OCI-LY3 (cell line): ENCODE results near the gene ARHGAP15.

Source experiments
- H2AFZ ChIP-seq: fragments of 200-600, 300-600 bp; shearing (Covaris generic); 2 replicates; pipeline ENCODE4 v1.6.0; 2014; ENCODE audit warnings: antibody characterized with exemption, low read depth, low read length
- H3K27ac ChIP-seq: fragments of 200-600, 300-600 bp; sonication (generic); 2 replicates; pipeline ENCODE4 v1.5.1; 2014; ENCODE audit warnings: mild to moderate bottlenecking, low read length, moderate library complexity, mixed read lengths
- H3K27me3 ChIP-seq: fragments of 200-600, 300-600 bp; sonication (generic); 2 replicates; pipeline ENCODE4 v1.6.1; 2014; ENCODE audit warnings: low read depth, low read length, mixed read lengths
- H3K36me3 ChIP-seq: fragments of 200-600, 300-600 bp; sonication (generic); replicated peaks from 2 replicates; pipeline ENCODE3; 2014; ENCODE audit warnings: low read depth, low read length, mixed read lengths
- H3K4me1 ChIP-seq: fragments of 300-600, 200-600 bp; sonication (generic); 2 replicates; pipeline ENCODE4 v1.6.1; 2014; ENCODE audit warnings: low read length, mixed read lengths
- H3K4me2 ChIP-seq: fragments of 200-600, 300-600 bp; sonication (generic); 2 replicates; pipeline ENCODE4 v1.6.1; 2014; ENCODE audit warnings: low read length, mixed read lengths
- H3K4me3 ChIP-seq: fragments of 300-600, 200-600 bp; sonication (generic); 2 replicates; pipeline ENCODE4 v1.5.1; 2014; ENCODE audit warnings: antibody characterized with exemption, mild to moderate bottlenecking, low read length, moderate library complexity
- H3K79me2 ChIP-seq: fragments of 300-600, 200-600 bp; shearing (Covaris generic); 2 replicates; pipeline ENCODE4 v1.6.1; 2014; ENCODE audit warnings: mild to moderate bottlenecking, low read length, mixed read lengths
- H3K9ac ChIP-seq: fragments of 300-600, 200-600 bp; shearing (Covaris generic); 2 replicates; pipeline ENCODE4 v1.6.0; 2014; ENCODE audit warnings: mild to moderate bottlenecking, low read length, moderate library complexity
- H3K9me3 ChIP-seq: fragments of 200-600, 300-600 bp; shearing (Covaris generic); 2 replicates; pipeline ENCODE4 v1.6.1; 2014; ENCODE audit warnings: low read length, mixed read lengths; ENCODE audit not compliant: insufficient read depth
- H4K20me1 ChIP-seq: fragments of 200-600, 300-600 bp; sonication (generic); 2 replicates; pipeline ENCODE4 v1.6.1; 2016; ENCODE audit warnings: low read length, mixed read lengths; ENCODE audit not compliant: insufficient read depth
- EZH2phosphoT487 ChIP-seq: fragments of 200-600 bp; shearing (Covaris generic); IDR thresholded peaks from 2 replicates; pipeline ENCODE4 v1.6.1; 2018; ENCODE audit warnings: antibody characterized with exemption, mixed run types, low read depth
- TF ChIP-seq, protein P1 (sequence below): fragments of 200-600, 300-600 bp; sonication (generic); IDR thresholded peaks from 2 replicates; pipeline ENCODE4 v1.5.1; 2014; ENCODE audit warnings: antibody characterized with exemption, low read length, low read depth

The ARHGAP15 gene

DNA sequence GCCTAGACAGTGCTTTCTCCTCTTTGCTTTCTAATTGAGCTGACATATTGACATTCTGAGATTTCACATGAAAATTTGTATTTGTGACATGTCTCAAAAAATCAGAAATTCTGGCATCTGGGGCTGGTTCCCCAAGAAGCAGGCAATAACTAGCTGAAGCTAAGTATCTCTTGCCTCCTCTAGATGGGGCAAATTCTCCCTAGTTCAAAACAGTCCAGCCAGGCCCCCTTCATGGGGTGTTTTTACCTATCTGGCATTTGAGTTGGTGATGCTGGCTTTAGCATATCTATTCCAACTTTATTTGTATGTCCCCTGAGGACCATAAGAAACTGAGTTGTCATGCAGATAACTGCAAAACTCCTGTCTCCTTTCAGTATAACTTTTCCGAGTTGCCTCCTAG lies 39.9 kb downstream of the ARHGAP15 start:
- H3K4me3 ChIP-seq = no peak overlapping the region
- no peaks in the 10 kb centered on the region for H3K27me3 ChIP-seq
- no peak overlapping the region for H3K4me2 ChIP-seq
- no peak overlapping the region for H3K27ac ChIP-seq
- H4K20me1 ChIP-seq = peaks cover 14% of the 10 kb centered on the region; the same call in 1 of the 2 replicates
- no peaks in the 10 kb centered on the region for H3K9me3 ChIP-seq
- no peak overlapping the region for H2AFZ ChIP-seq
- no peaks in the 10 kb centered on the region for H3K4me1 ChIP-seq
- TF ChIP-seq EZH2phosphoT487 = no peak
- TF ChIP-seq, protein P1, sequence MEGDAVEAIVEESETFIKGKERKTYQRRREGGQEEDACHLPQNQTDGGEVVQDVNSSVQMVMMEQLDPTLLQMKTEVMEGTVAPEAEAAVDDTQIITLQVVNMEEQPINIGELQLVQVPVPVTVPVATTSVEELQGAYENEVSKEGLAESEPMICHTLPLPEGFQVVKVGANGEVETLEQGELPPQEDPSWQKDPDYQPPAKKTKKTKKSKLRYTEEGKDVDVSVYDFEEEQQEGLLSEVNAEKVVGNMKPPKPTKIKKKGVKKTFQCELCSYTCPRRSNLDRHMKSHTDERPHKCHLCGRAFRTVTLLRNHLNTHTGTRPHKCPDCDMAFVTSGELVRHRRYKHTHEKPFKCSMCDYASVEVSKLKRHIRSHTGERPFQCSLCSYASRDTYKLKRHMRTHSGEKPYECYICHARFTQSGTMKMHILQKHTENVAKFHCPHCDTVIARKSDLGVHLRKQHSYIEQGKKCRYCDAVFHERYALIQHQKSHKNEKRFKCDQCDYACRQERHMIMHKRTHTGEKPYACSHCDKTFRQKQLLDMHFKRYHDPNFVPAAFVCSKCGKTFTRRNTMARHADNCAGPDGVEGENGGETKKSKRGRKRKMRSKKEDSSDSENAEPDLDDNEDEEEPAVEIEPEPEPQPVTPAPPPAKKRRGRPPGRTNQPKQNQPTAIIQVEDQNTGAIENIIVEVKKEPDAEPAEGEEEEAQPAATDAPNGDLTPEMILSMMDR = no peak
- no peak overlapping the region for H3K9ac ChIP-seq
- no peaks in the 10 kb centered on the region for H3K79me2 ChIP-seq
- H3K36me3 ChIP-seq = peaks cover 3% of the 10 kb centered on the region

DNA sequence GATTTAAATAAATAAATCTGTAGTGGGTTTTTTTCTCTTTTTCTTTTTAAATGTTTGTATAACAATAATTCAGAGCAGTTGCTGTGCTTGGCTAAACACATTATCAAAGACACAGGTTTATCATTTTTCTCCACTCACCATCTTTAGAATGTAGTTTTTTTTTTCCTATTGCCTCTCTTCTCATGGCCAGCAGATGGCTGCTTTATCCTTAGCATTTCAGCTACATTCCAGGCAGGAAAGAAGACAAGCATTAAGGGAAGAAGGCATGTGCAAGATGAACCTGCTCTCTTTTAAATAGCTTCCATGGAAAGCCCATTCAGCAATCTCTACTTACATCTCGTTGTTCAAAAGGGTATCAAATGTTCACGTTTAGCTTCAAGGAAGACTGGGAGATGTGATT lies 42.6 kb downstream of the ARHGAP15 start:
- Histone ChIP-seq H3K79me2 (no peaks in the 10 kb centered on the region), H3K27me3 (no peaks in the 10 kb centered on the region), H3K9me3 (no peaks in the 10 kb centered on the region), H2AFZ (no peak overlapping the region), H3K4me1 (peaks cover 4% of the 10 kb centered on the region), H3K4me3 (no peak overlapping the region), H3K36me3 (peaks cover 3% of the 10 kb centered on the region), H3K27ac (no peak overlapping the region), H4K20me1 (peaks cover 18% of the 10 kb centered on the region; the same call in 1 of the 2 replicates), H3K9ac (no peak overlapping the region), H3K4me2 (no peak overlapping the region)
- no peak for TF ChIP-seq EZH2phosphoT487
- TF ChIP-seq, protein P1 = no peak

DNA sequence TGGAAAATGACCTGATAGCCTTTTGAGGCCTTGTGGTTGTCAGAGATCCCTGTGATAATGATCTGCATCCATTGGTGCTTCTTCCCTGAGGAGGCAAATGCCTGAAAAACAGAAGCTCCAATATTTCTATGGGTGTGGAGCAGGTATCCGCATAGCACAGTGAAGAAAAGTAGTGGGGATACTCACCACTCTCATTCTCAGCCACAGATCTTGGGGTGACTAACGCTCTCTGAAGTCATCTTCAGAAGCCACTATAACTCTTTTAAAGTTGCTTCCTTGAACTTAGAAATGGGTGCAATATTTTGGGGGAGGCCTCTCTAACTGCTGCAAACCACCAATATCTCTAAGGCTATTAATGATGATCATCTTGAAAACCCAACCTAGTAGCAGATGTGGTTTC lies 46.2 kb downstream of the ARHGAP15 start:
- H2AFZ ChIP-seq = no peak overlapping the region
- TF ChIP-seq, protein P1 = no peak
- no peak for TF ChIP-seq EZH2phosphoT487
- no peak overlapping the region for H3K9ac ChIP-seq
- peaks cover 12% of the 10 kb centered on the region for H3K4me1 ChIP-seq
- peaks cover 6% of the 10 kb centered on the region; the same call in 1 of the 2 replicates for H3K79me2 ChIP-seq
- H3K36me3 ChIP-seq = peaks cover 3% of the 10 kb centered on the region
- H3K4me2 ChIP-seq = no peak overlapping the region
- H3K27ac ChIP-seq = no peak overlapping the region
- H4K20me1 ChIP-seq = peaks cover 20% of the 10 kb centered on the region; the same call in 1 of the 2 replicates
- H3K4me3 ChIP-seq = no peak overlapping the region
- no peaks in the 10 kb centered on the region for H3K9me3 ChIP-seq
- no peaks in the 10 kb centered on the region for H3K27me3 ChIP-seq

DNA sequence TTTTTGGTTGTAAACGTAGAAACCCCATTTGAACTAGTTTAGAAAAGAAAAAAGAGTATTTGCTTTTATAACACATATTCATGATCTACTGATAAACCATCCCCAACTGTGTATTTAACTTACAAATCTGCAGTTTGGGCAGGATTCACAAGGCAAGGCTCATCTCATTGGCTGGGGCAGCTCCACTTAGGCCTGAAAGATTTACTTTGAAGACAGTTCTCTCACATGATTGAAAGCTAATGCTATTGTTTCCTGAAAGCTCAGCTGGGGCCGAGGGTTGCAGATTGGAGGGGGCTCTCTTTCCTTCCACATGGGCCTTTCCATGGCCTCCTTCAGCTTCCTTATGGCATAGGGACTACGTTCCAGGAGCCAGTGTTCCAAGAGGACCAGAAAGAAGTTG lies 47.4 kb downstream of the ARHGAP15 start:
- no peak overlapping the region for H3K9ac ChIP-seq
- H4K20me1 ChIP-seq = peaks cover 14% of the 10 kb centered on the region; the same call in 1 of the 2 replicates
- peaks cover 6% of the 10 kb centered on the region; the same call in 1 of the 2 replicates for H3K79me2 ChIP-seq
- no peaks in the 10 kb centered on the region for H3K27me3 ChIP-seq
- TF ChIP-seq, protein P1 = no peak
- no peak for TF ChIP-seq EZH2phosphoT487
- H2AFZ ChIP-seq = no peak overlapping the region
- H3K4me2 ChIP-seq = peak overlapping the region; percentile 68
- no peak overlapping the region; the same call in 1 of the 2 replicates for H3K4me3 ChIP-seq
- peaks cover 12% of the 10 kb centered on the region for H3K4me1 ChIP-seq
- peaks cover 5% of the 10 kb centered on the region for H3K36me3 ChIP-seq
- H3K27ac ChIP-seq = no peak overlapping the region
- H3K9me3 ChIP-seq = no peaks in the 10 kb centered on the region; the same call in 1 of the 2 replicates
